CMK (cell line): ENCODE data around the gene FSTL3.
"Not testable (repeated sequence)": the region's sequence is repeated elsewhere in the genome, so short reads cannot be mapped to it uniquely, and the experiment has no call there.

Experiments used
- DNase-seq: peaks from one replicate; pipeline ENCODE4 v3.0.0-alpha.2; 2010; ENCODE audit warnings: low read depth

The FSTL3 gene

DNA sequence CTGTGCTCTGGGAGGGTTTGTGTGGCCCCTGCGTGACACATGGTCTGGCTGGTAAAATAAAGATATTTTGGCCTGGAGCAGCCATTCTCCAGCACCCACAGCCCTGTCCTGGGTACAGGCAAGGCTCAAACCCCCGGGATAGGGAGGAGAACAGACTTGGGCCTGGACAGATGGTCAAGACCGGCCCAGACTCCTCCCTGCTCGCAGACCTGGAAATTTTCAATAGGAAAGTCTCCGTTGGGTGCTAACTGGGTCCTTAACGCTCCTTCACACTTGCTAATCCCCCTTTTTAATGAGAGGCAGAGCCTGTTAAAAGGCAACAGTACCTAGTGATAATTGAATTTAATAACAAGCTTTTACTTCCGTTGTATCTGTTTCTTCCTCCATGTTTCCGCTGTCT lies 35.1 kb downstream of the FSTL3 start:
- no peak for DNase-seq

- no peak for DNase-seq
These were observed 39.2 kb downstream of the FSTL3 start for GRCh38 chr19:715347-715746.

DNA sequence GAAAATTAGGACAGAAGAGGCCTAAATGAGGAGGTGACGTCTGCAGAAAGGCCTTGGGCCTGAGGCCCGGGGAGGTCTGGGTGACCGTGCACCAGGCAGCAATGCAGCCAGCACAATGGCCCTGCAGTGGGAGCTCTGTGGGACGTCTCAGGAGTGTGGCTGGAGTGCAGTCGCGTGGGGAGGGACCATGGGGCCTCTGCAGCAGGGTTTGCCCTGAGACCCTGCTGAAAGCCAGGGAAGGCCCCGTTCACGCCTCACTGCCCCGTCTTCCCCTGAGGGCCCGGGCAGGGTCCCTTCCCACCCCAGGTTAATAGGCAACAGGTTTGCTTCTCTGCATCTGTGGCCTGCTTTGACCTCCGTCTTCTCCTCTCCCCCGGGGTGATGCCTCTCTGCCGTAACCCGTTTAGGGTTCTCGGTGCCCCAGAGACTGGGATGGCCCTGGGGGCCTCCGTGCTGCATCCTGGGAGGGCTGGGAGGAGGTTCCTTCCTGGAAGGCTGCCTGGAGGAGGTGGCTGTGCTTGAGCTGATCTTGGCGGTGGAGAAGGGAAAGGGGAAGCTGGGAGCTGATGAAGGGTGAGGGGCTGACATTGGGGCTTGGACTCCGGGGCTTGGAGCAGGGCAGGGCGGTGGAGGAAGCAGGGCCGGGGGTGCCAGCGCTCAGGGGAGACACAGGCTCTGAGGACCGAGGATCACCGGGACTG lies 42.2 kb downstream of the FSTL3 start:
- DNase-seq, result no peak

GRCh38 chr19:718991-719512 lies 42.9 kb downstream of the FSTL3 start:
- DNase-seq, result no peak

DNA sequence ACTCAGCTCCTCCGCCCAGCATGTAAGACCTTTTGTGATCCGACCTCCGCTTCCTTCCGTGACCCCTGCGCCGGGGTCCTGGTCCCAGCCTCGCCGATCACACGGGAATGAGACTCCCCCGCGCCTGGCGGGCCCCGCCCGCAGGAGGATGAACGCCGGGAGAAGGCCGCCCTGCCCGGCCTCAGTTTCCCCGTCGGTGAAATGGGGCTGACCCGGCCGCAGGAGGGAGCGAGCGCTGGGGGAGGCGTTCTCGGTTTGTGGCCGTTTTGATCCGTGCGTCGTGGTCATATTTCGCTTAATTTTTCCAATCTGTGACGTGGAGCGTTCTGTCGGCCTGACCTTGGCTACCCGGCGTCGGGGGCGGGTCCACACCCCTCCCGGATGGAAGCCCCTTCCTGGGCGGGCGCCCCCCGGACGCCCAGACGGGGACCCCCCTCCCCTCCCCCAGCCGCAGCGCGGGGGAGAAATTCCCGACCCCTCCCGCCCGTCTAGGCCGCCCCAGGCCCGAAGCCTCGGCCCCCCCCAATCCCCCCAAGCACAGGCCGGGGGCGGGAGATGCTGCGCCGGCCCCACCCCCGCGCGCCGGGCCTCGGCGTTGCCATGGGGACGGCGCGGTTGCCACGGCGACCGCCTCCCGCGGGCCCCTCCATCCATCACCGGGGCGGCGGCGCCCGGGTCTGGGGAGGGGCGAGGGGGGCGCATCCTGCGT lies 43.6 kb downstream of the FSTL3 start:
- no peak for DNase-seq

DNA sequence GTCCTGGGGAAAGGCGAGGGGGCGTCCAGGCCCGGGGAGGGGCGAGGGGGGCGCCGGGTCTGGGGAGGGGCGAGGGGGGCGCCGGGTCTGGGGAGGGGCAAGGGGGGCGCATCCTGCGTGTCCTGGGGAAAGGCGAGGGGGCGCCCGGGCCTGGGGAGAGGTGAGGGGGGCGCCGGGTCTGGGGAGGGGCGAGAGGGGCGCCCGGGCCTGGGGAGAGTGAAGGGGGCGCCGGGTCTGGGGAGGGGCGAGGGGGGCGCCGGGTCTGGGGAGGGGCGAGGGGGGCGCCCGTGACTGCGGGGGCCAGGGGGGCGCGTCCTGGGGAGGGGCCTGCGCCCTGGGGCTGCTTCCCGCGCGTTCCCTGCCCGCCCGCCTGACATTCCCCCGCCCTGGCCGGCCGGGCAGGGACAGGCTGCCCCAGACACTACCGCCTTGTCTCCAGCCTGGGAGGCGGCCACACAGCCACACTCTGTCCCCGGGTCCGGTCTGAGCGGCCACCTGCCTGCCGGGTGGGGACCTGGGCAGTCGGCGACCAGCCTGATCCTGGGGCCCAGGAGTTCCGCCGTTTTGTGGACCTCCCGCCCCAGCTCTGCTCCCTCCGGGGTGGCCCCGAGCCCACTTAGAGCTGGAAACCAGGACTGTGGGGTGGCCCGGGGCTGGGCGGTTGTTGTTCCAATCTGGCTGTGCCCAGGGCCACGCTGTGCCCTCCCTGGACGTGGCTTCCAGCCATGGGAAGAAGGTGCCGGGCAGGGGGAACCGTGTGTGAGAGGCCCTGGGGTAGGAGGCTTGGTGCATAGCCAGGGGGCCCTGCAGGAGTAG lies 44.4 kb downstream of the FSTL3 start:
- DNase-seq, result no peak

- no peak for DNase-seq
These were observed 46.4 kb downstream of the FSTL3 start for GRCh38 chr19:722553-723101.

DNA sequence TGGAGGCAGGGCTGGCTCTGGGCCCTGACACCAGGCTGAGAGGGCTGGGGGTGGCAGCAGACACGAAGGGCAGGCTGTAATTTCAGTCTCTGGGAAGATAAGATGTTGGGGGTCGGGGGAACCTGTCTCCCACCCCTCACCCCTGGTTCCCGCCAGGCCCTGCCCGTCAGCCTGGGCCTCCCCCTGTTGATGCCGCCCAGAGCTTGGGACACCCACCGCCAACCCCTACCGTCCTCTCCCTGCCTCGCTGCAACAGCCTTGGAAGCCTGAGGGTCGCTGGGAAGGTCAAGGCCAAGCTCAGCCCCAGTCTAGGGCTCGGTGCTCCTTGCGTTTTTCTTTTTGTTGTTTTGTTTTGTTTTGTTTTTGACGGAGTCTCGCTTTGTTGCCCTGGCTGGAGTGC lies 47.1 kb downstream of the FSTL3 start:
- no peak for DNase-seq

GRCh38 chr19:723714-724113 lies 47.5 kb downstream of the FSTL3 start:
- DNase-seq, result no peak

- DNase-seq, result no peak
These were observed 49.4 kb downstream of the FSTL3 start for GRCh38 chr19:725461-726089.

GRCh38 chr19:726993-727956 lies 51.1 kb downstream of the FSTL3 start:
- DNase-seq, result no peak

DNA sequence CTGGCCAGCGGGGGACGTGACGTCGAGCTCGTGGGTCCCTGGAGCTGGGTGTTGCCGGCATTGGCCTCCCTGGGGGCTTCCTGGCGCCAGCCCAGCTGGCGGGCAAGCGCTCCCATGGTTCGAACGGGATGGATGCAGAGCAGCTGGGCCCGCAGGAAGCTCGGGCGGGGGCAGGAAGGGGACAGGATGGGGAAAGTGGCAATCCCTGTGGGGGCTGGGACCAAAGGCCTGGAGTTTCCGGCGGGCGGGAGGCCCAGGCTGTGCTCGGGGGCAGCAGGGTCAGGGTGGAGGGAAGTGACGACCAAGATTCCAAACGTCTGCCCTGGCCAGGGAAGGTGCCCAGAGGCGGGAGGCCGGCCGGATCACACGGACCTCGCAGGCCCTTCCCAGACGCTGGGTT lies 51.8 kb downstream of the FSTL3 start:
- DNase-seq, result no peak

DNA sequence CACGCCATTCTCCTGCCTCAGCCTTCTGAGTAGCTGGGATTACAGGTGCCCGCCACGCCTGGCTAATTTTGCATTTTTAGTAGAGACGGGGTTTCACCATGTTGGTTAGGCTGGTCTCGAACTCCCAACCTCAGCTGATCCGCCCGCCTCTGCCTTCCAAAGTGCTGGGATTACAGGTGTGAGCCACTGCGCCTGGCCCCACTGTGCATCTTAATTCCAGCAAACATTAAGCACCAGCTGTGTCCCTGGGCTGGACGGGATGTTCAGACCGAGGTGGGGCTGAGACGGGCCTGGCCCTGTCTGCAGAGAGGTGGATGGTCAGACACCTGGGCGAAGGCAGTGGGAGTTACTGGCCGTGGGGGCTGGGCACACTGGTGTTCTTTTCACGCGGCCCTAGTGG lies 53.4 kb downstream of the FSTL3 start:
- not testable (repeated sequence) for DNase-seq

DNA sequence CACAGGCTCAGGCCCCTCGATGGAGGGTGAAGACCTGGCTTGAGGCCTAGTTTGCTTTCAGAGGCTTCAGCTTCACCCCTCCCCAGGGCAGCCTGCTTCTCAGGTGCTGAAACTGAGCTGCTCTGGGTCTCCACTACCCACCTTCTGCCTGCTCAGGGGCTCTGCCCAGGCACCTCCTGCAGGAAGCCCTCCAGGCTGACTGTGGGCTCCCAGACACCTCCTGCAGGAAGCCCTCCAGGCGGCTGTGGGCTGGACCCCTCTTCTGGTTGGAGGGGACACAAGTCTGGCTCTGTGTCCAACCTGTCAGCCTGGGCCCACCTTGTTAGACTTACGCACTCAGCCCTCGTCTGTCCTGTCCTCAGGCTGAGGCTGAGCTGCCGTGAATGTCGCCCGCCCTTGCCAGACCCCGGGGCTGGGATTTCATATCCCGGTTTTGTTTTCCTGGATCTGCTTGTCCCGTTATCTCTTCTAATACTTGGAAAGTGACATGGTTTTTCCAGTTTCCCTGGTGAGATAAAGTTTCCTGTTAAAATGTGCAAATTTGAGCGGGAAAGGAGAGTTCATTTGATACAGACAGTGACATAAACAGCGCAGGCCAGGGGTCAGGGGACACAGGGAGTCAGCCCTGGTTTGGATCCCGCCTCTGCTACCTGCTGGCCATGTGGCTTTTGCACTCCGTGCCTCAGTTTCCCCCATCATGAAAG lies 53.9 kb downstream of the FSTL3 start:
- no peak for DNase-seq

DNA sequence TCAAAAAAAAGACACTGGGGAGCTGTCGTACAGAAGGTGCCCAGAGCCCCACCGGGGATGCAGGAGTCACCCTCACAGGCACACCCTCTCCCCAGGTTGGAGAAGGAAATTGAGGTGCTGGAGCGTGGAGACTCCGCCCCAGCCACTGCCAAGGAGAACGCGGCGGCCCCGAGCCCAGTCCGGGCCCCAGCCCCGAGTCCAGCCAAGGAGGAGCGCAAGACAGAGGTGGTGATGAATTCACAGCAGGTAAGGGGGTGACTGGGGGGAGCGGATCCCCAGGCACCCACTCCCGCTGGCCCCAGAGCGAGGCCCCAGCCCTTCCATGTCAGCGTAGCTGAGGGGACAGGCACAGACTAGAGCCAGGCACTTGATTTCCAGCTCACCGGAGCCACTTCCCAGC lies 54.8 kb downstream of the FSTL3 start:
- DNase-seq, result no peak

GRCh38 chr19:732148-733069 lies 56.2 kb downstream of the FSTL3 start:
- no peak for DNase-seq
